ENCODE data around the gene MCAT.
"Not testable (repeated sequence)": the region's sequence is repeated elsewhere in the genome, so short reads cannot be mapped to it uniquely, and the experiment has no call there.

Gene MCAT

GRCh38 chr22:43157874-43158546, 14.8 kb upstream of the MCAT start:
- DNase-seq: no peak
- in situ Hi-C loops (cut with HindIII; ENCODE audit: low pct_ligation_motif_present, low pct_unique_long_range_greater_than_20kb, low sequenced_read_pairs): no loop called here

- in situ Hi-C loops (cut with HindIII; ENCODE audit: low pct_ligation_motif_present, low pct_unique_long_range_greater_than_20kb, low sequenced_read_pairs): no loop called here
- no peak for DNase-seq
These were observed 13.2 kb upstream of the MCAT start for GRCh38 chr22:43156413-43156812.

GRCh38 chr22:43155789-43156188, 12.6 kb upstream of the MCAT start:
- in situ Hi-C loops (cut with HindIII; ENCODE audit: low pct_ligation_motif_present, low pct_unique_long_range_greater_than_20kb, low sequenced_read_pairs): no loop called here
- no peak for DNase-seq

- no peak for DNase-seq
- in situ Hi-C loops (cut with HindIII; ENCODE audit: low pct_ligation_motif_present, low pct_unique_long_range_greater_than_20kb, low sequenced_read_pairs): no loop called here
These were observed 11.8 kb upstream of the MCAT start for GRCh38 chr22:43154887-43155536.

GRCh38 chr22:43153899-43154298, 10.7 kb upstream of the MCAT start:
- no peak for DNase-seq
- in situ Hi-C loops (cut with HindIII; ENCODE audit: low pct_ligation_motif_present, low pct_unique_long_range_greater_than_20kb, low sequenced_read_pairs): no loop called here

GRCh38 chr22:43152357-43153071, 9.3 kb upstream of the MCAT start:
- peak; percentile 66 for DNase-seq
- in situ Hi-C loops (cut with HindIII; ENCODE audit: low pct_ligation_motif_present, low pct_unique_long_range_greater_than_20kb, low sequenced_read_pairs): no loop called here

GRCh38 chr22:43152003-43152356, 8.8 kb upstream of the MCAT start:
- in situ Hi-C loops (cut with HindIII; ENCODE audit: low pct_ligation_motif_present, low pct_unique_long_range_greater_than_20kb, low sequenced_read_pairs): no loop called here
- DNase-seq: no peak

- in situ Hi-C loops (cut with HindIII; ENCODE audit: low pct_ligation_motif_present, low pct_unique_long_range_greater_than_20kb, low sequenced_read_pairs): no loop called here
These were observed 8.2 kb upstream of the MCAT start, which contains the start of gene TSPO for GRCh38 chr22:43151251-43152002. TSPO (plus strand) TSS chr22:43151559; CDS start chr22:43159239, 7,680 bp downstream.

GRCh38 chr22:43150731-43151206, 7.6 kb upstream of the MCAT start:
- DNase-seq: no peak
- in situ Hi-C loops (cut with HindIII; ENCODE audit: low pct_ligation_motif_present, low pct_unique_long_range_greater_than_20kb, low sequenced_read_pairs): no loop called here

More at GRCh38 chr22:43151251-43152002, 8.2 kb upstream of the MCAT start, which contains the start of gene TSPO:
- DNase-seq: peak; percentile 48

- no peak for DNase-seq
These were observed 5.4 kb upstream of the MCAT start for GRCh38 chr22:43148581-43148980.

GRCh38 chr22:43147821-43148220, 4.6 kb upstream of the MCAT start:
- DNase-seq: no peak
- in situ Hi-C loops (cut with HindIII; ENCODE audit: low pct_ligation_motif_present, low pct_unique_long_range_greater_than_20kb, low sequenced_read_pairs): no loop called here

More at GRCh38 chr22:43148581-43148980, 5.4 kb upstream of the MCAT start:
- in situ Hi-C loops (cut with HindIII; ENCODE audit: low pct_ligation_motif_present, low pct_unique_long_range_greater_than_20kb, low sequenced_read_pairs): no loop called here

- DNase-seq; in situ Hi-C loops (cut with HindIII; ENCODE audit: low pct_ligation_motif_present, low pct_unique_long_range_greater_than_20kb, low sequenced_read_pairs): not testable (repeated sequence)
These were observed 3.1 kb upstream of the MCAT start for GRCh38 chr22:43146332-43146731.

- DNase-seq; in situ Hi-C loops (cut with HindIII; ENCODE audit: low pct_ligation_motif_present, low pct_unique_long_range_greater_than_20kb, low sequenced_read_pairs): not testable (repeated sequence)
These were observed 2.2 kb upstream of the MCAT start for GRCh38 chr22:43145371-43145770.

GRCh38 chr22:43144949-43145348, 1.8 kb upstream of the MCAT start:
- DNase-seq: no peak
- in situ Hi-C loops (cut with HindIII; ENCODE audit: low pct_ligation_motif_present, low pct_unique_long_range_greater_than_20kb, low sequenced_read_pairs): no loop called here

GRCh38 chr22:43136801-43137200, 6.4 kb downstream of the MCAT start:
- DNase-seq: no peak
- in situ Hi-C loops (cut with HindIII; ENCODE audit: low pct_ligation_motif_present, low pct_unique_long_range_greater_than_20kb, low sequenced_read_pairs): no loop called here

- in situ Hi-C loops (cut with HindIII; ENCODE audit: low pct_ligation_motif_present, low pct_unique_long_range_greater_than_20kb, low sequenced_read_pairs): no loop called here
- peak; percentile 23 for DNase-seq
These were observed 6.9 kb downstream of the MCAT start for GRCh38 chr22:43136255-43136654.

- in situ Hi-C loops (cut with HindIII; ENCODE audit: low pct_ligation_motif_present, low pct_unique_long_range_greater_than_20kb, low sequenced_read_pairs): no loop called here
- no peak for DNase-seq
These were observed 7.6 kb downstream of the MCAT start for GRCh38 chr22:43135565-43135964.

GRCh38 chr22:43134553-43134952, 8.6 kb downstream of the MCAT start:
- in situ Hi-C loops (cut with HindIII; ENCODE audit: low pct_ligation_motif_present, low pct_unique_long_range_greater_than_20kb, low sequenced_read_pairs): no loop called here
- DNase-seq: no peak

GRCh38 chr22:43133401-43133800, 9.8 kb downstream of the MCAT start:
- in situ Hi-C loops (cut with HindIII; ENCODE audit: low pct_ligation_motif_present, low pct_unique_long_range_greater_than_20kb, low sequenced_read_pairs): no loop called here
- DNase-seq: no peak
